DOHH2 (cell line): ENCODE measurements around the gene STK11.

Experiments
- EZH2phosphoT487 ChIP-seq: fragments of 200-600 bp; sonication (generic); IDR thresholded peaks from 2 replicates; pipeline ENCODE4 v1.6.1; 2017; ENCODE audit warnings: borderline replicate concordance, mild to moderate bottlenecking, antibody characterized with exemption, low read length, moderate library complexity, mixed read lengths
- TF ChIP-seq, protein P1 (sequence below): fragments of 200-600 bp; sonication (generic); IDR thresholded peaks from one replicate; pipeline ENCODE4 v1.5.1; 2014; ENCODE audit warnings: antibody characterized with exemption, mild to moderate bottlenecking, low read depth, low read length; ENCODE audit not compliant: poor library complexity, severe bottlenecking

DNA sequence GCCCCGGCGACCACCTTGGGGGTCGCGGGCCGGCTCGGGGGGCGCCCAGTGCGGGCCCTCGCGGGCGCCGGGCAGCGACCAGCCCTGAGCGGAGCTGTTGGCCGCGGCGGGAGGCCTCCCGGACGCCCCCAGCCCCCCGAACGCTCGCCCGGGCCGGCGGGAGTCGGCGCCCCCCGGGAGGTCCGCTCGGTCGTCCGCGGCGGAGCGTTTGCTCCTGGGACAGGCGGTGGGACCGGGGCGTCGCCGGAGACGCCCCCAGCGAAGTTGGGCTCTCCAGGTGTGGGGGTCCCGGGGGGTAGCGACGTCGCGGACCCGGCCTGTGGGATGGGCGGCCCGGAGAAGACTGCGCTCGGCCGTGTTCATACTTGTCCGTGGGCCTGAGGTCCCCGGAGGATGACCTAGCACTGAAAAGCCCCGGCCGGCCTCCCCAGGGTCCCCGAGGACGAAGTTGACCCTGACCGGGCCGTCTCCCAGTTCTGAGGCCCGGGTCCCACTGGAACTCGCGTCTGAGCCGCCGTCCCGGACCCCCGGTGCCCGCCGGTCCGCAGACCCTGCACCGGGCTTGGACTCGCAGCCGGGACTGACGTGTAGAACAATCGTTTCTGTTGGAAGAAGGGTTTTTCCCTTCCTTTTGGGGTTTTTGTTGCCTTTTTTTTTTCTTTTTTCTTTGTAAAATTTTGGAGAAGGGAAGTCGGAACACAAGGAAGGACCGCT, 729 bp downstream of the STK11 start:
- TF ChIP-seq, protein P1, sequence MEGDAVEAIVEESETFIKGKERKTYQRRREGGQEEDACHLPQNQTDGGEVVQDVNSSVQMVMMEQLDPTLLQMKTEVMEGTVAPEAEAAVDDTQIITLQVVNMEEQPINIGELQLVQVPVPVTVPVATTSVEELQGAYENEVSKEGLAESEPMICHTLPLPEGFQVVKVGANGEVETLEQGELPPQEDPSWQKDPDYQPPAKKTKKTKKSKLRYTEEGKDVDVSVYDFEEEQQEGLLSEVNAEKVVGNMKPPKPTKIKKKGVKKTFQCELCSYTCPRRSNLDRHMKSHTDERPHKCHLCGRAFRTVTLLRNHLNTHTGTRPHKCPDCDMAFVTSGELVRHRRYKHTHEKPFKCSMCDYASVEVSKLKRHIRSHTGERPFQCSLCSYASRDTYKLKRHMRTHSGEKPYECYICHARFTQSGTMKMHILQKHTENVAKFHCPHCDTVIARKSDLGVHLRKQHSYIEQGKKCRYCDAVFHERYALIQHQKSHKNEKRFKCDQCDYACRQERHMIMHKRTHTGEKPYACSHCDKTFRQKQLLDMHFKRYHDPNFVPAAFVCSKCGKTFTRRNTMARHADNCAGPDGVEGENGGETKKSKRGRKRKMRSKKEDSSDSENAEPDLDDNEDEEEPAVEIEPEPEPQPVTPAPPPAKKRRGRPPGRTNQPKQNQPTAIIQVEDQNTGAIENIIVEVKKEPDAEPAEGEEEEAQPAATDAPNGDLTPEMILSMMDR = no peak
- no peak for TF ChIP-seq EZH2phosphoT487
